ENCODE results near the gene SOCS6.

DNA sequence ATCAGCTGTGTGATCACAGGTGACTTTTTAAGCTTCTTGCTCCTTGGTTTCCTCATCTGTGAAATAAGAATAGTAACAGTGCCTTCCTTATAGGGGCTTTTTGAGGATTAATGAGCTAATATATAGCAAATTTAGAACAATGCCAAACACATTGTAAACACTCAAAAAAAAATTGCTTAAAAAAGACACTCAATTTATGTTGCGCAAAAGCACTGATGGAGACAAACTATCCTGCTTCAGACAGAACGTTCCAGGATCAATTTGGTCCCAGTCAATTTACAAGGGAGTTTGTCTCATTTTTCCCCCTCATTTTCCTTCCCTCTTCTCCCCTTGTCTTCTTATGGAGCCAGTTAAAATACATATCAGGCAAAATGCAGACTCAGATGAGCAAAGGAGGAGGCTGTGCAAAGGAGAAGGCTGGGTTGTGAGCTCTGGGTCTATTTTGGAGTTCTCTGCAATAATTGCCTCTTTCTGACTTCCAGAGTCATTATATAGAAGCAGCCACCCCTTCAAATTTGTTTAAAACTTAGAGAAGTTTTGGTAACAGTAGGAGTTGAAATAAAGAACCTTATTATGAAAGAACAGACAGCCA, 83.7 kb downstream of the SOCS6 start:
- TF ChIP-seq, protein P1, sequence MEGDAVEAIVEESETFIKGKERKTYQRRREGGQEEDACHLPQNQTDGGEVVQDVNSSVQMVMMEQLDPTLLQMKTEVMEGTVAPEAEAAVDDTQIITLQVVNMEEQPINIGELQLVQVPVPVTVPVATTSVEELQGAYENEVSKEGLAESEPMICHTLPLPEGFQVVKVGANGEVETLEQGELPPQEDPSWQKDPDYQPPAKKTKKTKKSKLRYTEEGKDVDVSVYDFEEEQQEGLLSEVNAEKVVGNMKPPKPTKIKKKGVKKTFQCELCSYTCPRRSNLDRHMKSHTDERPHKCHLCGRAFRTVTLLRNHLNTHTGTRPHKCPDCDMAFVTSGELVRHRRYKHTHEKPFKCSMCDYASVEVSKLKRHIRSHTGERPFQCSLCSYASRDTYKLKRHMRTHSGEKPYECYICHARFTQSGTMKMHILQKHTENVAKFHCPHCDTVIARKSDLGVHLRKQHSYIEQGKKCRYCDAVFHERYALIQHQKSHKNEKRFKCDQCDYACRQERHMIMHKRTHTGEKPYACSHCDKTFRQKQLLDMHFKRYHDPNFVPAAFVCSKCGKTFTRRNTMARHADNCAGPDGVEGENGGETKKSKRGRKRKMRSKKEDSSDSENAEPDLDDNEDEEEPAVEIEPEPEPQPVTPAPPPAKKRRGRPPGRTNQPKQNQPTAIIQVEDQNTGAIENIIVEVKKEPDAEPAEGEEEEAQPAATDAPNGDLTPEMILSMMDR (IDR thresholded peaks at IDR 0.05): no peak
- TF ChIP-seq POLR2AphosphoS5 (IDR thresholded peaks at IDR 0.05; ENCODE audit: insufficient read depth in 1 of 2, low read depth in 1 of 2): no peak
- no peak for TF ChIP-seq POLR2A (IDR thresholded peaks at IDR 0.05)
